Fibroblast of skin of right biceps (primary cell): ENCODE data around the gene NCAPD3.
A peak's percentile ranks its signal among the peaks of the same experiment; 100 is the strongest.

Experiments used
- DNase-seq: peaks from one replicate; pipeline ENCODE4 v3.0.0-alpha.2; 2013

Gene NCAPD3

DNA sequence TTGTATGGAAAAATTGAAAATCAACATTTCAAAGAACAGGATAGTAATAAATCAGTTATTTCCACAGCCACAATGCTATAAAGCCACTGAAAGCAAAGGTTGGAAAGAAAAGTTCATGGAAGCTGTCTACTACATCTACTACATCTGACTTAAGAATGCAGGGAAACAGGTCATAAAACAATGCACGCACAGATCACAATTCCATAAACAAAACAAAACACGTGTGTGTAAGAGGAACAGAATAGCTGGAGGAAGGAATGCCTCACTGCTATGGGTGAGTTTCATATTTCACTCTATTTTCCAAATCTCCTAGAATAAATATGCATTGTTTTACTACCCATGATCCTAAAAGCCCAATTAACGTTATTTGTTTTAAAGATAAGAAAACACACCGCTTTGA is 66.3 kb downstream of the NCAPD3 start:
- no peak for DNase-seq

DNA sequence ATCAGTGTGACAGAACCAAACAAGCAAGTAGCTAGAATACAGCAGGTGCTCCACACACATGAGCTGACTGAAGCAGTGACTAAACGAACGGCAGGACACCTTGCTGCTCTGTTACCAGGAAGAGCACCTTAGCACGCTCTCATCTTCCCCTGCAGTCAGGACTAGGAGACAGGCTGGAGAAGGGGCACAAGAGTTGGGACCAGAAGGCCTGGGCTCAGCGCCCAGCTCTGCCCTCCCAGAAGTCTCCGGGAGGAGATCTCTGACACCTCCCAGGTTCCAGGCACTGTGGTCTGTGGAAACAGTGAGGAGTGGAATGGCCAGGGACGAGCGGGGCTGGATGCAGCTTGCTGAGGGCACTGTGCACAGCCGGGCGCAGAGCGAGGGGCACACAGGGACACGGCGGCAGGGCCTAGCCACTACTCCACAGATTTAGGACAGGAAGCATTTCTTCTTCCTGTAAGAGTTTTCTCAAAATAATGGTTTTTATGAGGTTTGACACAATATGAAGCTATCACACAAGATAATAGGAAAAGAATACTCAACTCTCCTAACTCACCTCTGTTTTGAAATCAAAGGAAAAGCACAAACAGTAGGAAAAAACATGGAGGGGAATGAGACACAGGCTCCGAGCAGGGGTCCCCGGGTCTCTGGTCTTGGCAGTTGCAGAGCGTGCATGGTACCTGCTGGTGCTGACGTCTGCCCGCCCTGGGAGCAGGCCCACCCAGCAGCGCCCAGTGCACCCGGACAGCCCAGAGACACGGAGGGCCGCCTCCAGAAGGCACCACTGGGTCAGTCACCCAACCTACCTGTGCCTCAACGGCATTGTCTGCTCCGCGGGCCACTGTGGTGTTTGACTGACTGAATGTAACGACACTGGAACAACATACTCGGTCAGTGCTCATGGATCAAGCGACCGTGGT is 67.6 kb downstream of the NCAPD3 start:
- no peak for DNase-seq

DNA sequence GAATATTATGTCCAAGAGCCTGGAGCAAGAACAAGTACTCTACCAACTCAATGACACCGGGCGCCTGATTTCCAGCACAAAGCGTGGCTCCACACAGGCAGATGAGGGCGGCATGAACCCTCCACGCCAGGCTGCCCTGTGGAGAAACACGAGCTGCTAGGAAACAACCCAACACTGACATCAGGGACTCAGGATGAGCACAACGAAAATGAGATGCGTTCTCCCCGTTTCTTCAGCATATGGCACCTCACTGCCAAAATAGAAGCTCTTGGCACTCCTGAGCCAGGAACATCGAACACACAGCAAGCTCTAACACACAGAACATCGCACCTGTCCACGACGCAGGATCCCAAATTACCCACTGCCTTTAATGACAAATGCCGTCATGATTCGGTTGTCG is 68.3 kb downstream of the NCAPD3 start:
- DNase-seq = no peak

DNA sequence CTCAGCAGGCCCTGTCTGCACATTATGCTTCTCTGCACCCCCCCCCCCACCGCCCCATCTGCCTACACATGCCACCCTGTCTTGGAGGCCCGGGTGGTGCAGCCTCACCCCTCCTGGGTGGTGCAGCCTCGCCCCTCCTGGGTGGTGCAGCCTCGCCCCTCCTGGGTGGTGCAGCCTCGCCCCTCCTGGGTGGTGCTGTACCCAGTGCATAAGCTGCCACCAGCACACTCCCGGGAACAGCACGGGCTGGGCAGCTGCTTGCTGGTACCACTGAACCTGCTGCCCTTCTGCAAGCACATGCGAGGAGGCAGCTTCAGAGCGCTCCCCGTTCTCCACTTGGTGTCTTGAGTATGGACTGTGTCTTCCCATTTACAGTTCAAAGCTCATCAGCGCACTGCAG is 69.3 kb downstream of the NCAPD3 start:
- no peak for DNase-seq

DNA sequence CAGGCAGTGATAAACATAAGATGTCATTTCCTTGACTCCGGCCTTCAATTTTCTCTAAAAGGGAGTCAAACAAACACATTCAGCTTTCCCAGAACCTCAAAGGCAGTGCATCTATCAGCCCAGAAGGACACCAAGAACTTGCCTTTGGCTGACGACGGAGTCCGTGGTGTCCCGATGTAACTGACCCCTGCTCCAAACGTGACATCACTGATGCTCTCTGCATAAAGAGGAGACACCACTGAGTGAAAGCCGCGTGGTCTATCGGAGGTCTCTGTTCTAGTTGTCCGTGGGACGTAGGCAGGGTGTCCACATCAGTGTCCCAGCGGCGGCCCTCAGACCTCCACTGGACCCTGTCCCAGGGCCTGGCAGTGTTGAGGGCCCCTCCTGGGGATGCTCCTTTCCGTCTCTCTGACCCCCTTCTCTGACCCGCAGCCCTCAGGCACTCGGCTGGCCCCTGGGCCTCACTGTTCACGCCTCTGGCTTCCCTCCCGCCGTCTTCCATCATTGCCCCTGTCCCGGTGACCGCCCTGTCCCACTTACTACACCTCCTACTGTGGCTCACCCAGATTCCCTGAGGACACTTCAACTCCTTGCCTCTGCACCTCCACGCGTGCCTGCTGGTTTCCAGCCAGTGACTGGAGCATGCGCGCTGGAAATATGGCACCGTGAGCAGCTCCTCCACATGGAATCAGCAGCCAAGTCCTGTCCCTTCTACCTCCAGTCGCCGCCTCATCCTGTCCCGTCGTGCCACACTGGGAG is 70.4 kb downstream of the NCAPD3 start:
- DNase-seq = no peak

DNA sequence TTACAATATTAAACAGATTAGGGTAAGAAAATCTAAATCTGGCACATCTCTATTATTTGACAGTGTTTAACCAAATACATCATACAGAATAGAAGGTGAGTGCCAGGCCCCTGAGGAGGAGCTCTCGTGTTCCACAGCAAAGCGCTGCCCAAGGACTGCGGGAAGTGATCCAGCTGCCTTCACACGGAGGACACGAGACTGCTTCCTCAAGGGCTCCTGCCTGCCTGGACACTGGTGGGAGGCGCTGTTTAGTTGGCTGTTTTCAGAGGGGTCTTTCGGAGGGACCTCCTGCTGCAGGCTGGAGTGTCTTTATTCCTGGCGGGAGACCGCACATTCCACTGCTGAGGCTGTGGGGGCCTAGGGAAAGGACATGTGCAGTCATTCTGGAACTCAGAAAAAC is 71.1 kb downstream of the NCAPD3 start:
- DNase-seq = no peak

DNA sequence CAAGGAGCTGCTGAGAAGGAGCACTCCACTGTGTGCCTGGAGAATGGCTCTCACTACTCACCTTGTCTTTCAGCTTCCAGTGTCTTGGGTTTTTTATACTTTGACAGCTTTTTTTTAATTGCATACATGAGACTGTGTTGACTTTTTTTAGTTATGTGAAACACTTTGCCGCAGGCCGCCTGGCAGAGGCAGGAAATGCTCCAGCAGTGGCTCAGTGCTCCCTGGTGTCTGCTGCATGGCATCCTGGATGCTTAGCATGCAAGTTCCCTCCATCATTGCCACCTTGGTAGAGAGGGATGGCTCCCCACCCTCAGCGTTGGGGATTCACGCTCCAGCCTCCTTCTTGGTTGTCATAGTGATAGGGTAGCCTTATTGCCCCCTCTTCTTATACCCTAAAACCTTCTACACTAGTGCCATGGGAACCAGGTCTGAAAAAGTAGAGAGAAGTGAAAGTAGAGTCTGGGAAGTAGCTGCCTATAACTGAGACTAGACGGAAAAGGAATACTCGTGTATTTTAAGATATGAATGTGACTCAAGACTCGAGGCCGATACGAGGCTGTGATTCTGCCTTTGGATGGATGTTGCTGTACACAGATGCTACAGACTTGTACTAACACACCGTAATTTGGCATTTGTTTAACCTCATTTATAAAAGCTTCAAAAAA is 72.6 kb downstream of the NCAPD3 start:
- no peak for DNase-seq

DNA sequence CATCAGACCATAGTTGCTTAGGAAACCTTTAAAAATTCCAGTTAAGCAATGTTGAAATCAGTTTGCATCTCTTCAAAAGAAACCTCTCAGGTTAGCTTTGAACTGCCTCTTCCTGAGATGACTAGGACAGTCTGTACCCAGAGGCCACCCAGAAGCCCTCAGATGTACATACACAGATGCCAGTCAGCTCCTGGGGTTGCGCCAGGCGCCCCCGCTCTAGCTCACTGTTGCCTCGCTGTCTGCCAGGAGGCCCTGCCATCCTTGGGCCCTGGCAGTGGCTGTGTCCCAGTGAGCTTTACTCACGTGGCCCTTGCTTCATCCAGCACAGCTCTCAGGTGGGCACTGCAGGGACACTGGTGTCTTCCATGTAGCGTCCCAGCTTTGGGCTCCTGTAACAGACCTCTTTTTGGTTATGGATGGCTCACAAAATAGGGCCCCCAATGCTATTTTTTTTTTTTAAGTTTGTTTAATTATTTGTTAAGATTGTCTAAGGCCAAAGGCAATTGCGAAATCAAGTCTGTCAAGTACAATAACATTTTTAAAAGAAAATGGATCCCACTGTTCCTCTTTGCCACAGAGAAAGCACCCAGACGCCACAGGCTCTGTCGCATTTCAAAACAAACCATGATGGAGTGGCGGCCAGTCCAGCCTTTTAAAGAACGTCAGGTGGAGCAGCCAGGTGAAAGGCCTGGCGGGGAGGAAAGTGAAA is 73.4 kb downstream of the NCAPD3 start:
- no peak for DNase-seq

DNA sequence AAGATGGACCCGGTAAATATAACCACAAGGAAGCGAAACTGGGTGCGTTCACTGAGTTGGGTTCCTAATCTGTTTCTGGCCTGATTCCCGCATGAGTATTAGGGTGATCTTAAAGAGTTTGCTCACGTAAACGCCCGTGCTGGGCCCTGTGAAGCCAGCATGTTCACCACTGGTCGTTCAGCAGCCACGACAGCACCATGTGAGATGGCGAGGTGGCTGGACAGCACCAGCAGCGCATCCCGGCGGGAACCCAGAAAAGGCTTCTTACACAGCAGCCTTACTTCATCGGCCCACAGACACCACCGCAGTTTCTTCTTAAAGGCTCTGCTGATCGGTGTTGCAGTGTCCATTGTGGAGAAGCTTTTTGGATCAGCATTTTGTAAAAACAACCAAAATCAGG is 74.4 kb downstream of the NCAPD3 start:
- DNase-seq = no peak

DNA sequence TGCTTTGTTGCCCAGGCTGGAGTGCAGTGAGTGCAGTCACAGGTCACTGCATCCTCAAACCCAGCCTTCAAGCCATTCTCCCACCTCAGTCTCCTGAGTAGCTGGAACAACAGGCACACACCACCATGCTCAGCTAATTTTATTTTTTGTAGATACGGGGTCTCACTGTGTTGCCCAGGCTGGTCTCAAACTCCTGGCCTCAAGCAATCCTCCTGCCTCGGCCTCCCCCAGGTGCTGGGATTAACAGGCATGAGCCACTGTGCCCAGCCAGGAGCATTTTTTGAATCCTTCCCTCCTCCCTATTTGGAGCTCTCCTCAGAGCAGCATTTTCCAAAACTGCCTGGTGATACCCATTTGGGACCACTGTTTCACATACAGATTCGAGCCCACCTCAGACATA is 77.2 kb downstream of the NCAPD3 start:
- no peak for DNase-seq

DNA sequence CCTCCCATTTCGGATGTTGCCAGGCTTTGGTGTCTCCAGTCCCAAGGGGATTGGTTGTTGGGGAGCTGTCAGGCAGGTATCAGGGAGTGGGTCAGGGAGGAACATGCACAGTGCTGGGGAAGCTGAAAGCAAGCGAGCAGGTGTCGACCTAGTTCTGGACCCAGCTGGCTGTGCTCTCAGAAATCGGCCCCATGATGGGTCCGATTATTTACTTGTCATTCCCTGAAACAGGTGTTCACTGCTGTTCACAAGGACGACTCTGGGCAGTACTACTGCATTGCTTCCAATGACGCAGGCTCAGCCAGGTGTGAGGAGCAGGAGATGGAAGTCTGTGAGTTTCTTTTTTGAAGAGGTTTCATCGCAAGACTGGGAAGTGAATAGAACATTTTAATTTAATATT is 78.1 kb downstream of the NCAPD3 start:
- DNase-seq = no peak

DNA sequence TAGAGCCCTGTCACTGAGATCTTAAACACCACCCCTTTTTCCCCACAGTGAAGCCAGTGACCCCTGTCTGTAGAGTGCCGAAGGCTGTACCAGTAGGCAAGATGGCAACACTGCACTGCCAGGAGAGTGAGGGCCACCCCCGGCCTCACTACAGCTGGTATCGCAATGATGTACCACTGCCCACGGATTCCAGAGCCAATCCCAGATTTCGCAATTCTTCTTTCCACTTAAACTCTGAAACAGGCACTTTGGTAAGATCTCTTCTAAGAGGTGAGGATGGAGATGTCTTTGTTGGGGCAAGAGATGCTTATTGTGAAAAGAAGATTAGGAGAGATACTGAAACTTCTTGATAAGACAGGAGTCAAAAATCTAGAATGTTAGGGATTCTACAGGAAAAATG is 79.0 kb downstream of the NCAPD3 start:
- no peak for DNase-seq

DNA sequence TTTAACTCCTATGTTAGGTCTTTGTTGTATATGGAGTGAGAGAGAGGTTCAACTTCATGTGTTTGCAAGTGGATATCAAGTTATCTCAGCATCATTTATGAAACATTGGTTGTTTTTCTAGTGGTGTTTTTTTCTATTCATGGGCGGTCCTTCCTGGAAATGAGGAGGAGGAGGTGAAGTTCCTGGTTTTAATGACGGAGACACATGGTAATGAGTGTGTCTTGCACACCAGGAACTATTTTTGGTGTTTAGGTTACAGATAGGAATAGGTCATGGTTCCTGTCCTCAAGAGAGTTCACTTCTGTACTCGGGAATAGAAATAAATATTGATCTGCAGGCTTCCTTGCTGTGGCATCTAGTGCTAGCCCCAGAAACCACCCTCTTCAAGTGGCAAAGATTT is 80.0 kb downstream of the NCAPD3 start:
- no peak for DNase-seq

DNA sequence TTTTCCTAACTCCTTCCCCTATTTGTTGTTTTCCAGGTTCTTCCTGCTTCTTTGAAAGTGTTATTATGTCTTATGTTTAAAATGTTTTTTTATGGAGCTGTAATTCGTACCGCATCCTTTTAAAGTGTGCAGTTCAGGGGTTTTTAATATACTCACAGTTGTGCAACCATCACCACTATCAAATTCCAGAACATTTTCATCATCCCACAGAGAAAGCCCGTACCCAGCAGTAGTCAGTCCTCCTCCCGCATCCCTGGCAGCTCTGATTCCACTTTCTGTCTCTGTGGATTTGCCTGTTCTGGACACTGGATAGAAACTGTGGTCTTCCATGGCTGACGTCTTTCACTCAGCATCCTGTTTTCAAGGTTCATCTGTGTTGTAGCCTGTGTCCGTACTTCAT is 81.2 kb downstream of the NCAPD3 start:
- peak; percentile 22 for DNase-seq

DNA sequence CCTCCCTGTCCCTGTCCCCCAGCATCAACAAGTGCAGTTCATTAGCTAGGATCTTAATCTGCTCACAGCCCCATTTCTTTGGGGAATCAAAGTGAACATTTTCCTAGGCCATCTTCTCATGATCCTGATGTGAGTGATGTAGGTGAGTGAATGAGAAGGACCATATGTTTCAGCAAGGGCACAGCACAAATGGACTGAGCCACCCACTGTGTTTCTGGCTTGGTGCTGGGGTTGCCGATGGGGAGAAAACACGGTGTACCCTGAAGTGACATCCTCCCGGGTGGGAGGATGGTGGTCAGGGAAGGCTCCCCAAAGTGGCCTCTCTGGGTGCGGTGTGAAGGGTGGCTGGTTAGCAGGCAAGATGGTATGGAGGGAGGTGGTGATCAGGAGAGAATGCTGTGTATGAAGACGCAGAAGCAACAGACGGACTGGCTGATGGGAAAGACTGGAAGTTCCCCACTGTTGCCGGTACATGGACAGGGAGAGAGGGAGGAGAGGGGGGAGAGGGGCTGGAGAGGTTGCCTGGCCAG is 82.7 kb downstream of the NCAPD3 start:
- DNase-seq = no peak

DNA sequence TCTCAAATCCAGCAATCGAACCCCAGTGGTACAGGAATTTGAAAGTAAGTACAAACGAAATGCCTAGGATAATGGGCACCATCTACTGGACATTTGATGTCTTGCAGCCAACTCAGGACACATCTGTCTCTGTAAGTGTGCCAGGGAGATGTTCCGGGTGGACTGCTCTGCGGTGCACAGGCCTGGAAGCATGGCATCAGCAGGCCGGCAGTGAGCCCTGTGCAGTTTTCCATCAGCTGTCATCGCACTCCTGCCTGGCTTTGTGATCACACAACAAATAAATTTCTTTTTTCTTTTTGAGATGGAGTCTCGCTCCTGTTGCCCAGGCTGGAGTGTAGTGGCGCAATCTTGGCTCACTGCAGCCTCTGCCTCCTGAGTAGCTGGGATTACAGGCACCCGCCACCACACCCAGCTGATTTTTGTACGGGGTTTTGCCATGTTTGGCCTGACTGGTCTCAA is 83.9 kb downstream of the NCAPD3 start:
- DNase-seq = peak; percentile 75

DNA sequence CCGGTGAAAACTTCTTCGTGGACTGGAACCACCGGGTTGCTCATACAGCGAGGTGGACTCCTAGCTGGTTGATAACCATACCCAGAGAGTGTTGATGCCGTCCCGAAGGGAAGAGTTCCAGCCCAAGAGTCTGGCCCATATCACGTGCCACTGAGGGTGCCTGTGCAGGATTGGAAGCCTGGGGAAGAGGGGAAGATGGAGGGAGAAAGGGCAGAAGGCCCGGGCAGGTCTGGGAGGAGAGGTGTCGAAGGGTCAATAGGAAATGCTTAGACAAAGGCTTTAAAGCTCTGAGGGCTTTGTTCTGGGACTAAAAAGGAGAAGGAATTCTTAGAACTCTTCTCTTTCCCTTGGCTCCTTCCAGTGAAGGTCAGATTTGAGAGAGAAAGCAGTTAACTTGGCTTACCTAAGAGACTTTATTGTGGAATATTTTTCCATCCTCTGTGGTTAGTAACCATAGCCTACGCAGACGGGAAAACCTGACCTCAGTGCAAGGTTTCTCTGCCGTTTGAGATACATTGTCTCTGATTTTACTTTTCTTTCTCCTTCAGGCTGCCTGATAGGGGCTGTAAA is 84.4 kb downstream of the NCAPD3 start:
- no peak for DNase-seq

DNA sequence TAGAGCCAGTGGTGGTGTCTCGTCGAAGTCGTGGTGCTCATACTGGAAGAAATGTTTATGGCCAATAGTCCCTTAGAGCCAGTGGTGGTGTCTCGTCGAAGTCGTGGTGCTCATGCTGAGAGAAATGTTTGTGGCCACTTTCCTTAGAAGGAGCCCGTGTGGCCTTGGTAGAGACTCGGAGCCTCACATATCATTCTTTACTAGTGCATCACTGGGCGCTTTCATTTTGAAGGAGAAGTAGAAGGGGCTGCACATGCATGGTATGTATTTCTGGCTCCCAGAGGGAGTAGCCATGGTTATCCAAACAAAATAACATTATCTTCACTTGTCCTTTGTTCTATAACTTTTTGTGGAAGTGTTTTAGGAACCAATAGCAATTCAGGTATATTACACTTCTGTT is 85.4 kb downstream of the NCAPD3 start:
- DNase-seq = peak; percentile 28

DNA sequence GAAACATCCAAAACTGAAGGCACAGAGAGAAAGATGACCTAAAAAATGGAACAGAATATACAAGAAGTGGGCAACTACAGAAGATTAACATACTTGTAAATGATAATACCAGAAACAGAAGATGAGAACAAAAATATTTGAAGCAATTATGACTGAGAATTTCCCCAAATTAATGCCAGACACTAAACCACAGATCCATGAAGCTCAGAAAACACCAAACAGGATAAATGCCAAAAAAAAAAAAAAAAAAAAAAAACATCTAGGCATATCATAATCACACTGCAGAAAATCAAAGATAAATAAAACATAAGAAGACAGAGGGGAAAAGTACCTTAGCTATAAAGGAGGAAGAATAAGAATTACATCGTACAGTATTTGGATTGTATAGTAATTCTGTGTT is 89.6 kb downstream of the NCAPD3 start:
- no peak for DNase-seq

DNA sequence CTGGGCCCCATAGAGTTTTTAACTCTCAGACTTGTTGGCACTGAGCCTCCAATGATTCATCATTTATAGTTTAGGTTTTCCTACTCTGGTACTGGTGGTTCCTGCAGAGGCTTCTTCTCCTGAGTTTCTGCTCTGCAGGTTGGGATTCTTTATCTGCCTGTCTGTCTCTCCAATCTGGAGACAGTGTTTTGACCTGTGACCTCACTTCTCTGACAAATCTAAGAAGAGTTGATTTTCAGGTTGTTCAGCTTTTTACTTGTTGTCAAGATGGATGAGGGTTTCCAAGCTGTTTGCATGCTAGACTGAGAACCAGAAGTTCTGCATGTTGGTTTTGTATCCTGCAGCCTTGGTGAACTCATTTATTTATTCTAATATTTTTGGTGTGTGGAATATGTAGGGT is 91.0 kb downstream of the NCAPD3 start:
- DNase-seq = peak; percentile 9

DNA sequence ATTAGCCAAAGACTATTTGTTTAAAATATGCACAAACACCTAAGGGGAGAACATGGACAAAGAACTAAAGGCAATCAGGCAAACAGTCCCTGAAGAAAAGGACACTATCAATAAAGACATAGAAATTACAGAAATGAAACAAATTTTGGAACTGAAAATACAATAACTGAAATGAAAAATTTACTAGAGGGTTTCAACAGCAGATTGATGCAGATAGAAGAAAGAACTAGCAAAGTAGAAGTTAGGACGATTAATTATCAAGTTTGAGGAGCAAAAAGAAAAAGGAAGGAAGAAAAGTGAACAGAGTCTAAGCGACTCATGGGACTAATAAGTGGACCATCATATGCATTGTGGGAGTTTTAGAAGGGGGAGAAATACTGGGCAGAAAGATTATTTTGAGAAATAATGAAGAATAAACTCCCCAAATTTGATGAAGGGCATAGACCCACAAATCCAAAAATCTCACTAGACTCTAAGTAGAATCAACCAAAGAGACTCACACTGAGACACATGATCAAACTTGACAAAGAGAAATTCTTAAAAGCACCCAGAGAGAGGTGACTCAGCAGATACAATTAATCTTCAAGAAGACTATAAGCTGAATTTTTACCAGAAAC is 92.0 kb downstream of the NCAPD3 start:
- no peak for DNase-seq
